ENCODE data around the gene STEAP1B.
A peak's percentile ranks its signal among the peaks of the same experiment; 100 is the strongest.
"Not testable (repeated sequence)": the region's sequence is repeated elsewhere in the genome, so short reads cannot be mapped to it uniquely, and the experiment has no call there.

The STEAP1B gene

DNA sequence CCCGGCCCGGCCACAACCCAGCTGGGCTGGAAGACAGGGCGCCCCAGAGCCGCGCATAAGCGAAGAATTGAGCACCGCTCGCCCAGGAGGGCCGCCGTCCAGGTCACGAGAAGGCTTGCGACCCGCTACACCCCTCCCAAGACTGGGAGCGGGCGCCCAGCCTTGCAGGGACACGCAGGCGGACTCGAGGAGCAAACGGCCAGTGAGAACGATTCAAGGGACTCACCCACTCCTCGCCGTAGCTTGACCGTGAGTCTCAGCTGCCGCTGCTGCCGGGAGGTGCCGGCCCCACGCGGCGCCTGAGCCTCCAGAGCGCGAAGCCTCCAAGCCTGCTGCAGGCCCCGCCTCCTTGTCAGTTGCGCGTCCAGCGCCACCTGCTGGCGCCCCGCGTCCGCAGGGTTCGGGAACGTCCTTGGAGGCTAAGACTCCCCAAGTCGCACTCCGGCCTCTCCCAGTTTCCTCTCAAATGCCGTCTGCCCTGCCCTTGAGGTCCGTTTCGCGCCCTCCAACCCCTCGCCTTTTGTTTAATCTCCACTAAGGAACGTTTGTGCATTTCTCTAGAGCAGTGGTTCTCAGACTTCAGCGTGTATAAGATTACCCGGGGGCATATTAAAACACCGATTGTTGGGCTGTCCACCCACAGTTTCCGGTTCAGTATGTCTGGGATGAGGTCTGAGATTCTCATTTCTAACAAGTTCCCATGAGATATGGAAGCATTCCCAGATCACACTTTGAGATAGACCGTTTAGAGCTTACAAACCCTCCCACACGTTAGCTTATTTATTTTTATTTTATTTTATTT, at the start of gene STEAP1B:
Gene STEAP1B, minus strand, starts transcription at position 301 of the 802 bp plus-strand sequence. CDS start 5,333 bp downstream, outside the sequence.
- peak; percentile 66 for DNase-seq (ENCODE audit: low read depth)

DNA sequence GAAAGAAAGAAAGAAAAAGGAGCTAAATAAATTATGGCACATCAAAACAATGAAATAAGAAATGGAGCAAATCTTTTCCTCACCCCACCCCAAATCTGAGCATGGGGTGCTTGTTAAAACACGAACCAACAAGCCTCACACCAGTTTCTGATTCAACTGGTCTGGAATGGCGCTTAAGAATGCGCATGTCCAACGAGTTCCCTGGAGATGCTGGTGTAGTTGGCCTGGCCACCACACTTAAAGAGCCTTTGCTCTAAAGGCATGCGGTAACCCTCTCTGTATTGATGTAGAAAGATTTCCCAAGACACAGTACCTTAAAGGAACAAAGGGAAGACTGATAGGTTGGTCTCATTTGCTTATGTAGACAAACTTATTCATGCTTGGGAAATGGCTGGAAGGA, 49.1 kb upstream of the STEAP1B start:
- DNase-seq (ENCODE audit: low read depth), result no peak

DNA sequence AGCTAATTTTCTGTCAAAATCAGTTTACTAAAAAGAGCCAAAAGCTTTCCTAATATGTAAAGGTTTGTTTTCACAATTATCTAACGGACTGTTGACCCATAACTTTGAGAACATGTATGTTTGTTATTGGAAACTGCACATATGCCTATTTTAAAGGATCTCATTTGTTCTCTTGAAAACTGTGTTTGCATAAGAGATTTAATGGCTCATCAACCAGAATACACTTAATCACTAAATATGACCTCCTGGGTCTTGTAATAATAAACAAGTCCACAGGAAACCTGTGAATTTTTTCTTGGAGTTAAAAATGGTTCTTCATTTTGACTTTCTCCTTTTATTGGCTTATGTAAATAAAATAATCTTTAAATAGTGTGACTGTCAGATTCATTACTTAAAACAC, 48.3 kb upstream of the STEAP1B start:
- no peak for DNase-seq (ENCODE audit: low read depth)

DNA sequence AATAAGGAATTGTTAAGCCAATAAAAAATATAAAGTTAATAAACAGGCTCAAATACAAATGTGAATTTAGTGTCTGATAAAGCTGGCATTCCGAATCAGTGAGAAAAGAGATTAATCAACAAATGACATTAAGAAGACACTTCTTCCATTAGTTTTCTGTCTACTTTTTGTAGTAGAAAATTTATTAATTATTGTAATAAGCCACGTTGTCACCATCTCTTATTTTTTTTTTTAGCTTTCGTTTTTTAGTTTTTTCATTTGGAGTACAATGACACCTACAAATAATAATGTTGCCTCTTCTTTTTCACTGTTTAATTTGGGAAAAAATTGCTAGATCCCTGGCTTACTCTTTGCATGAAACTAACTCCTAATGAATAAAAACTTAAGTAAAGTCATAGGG, 46.8 kb upstream of the STEAP1B start:
- no peak for DNase-seq (ENCODE audit: low read depth)

DNA sequence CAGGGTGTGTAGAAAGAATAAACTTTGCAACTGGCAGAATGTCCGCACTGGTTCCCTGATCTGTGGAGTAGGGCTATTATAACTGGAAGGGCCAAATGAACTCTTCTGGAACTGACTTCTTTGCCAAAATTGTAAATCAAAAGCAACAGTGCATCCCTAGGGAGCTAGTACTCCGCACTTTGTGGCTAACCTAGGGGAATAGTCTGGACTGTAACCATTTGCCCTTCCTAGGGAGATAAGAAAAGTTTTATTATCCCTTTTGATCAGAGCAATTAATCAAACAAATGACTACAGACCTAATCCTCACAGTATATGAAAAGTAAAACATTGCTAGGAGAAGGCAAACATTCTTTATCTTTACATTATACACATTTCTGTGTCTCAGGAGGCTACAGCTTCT, 45.5 kb upstream of the STEAP1B start:
- DNase-seq (ENCODE audit: low read depth), result no peak

DNA sequence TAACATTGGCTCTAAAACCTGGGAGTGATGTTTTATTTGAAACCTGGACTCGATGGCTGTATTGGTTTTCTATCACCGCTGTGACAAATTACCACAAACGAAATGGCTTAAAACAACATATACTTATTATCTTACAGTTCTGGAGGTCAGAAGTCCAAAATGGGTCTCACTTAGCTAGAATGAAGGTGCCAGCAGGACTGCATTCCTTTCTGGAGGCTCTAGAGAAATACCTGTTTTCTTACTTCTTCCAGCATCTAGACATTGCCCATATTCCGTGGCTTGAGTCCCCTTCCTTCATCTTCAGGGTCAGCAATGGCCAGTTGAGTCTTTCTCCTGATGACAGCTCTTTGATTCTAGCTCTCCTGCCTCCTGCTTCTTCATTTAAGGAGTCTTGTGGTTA, 44.3 kb upstream of the STEAP1B start:
- no peak for DNase-seq (ENCODE audit: low read depth)

DNA sequence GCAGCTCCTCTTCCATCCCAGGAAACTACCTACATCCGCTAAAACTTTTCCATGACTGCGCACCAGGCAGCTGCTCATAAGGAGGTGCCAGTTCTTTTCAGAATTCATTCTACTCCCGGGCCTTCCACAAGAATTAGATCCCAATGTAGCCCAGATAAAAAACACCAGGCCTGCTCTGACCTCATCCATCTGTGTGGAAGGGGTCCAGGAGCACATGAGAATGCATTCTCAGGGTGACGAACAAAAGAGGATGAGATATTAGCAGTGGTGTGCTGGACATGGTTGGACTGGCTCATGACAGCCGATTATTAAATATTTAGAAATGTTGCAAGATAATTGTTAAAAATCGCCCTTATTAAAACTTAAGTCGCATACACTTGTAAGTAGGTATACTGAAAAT, 43.2 kb upstream of the STEAP1B start:
- DNase-seq (ENCODE audit: low read depth), result no peak

DNA sequence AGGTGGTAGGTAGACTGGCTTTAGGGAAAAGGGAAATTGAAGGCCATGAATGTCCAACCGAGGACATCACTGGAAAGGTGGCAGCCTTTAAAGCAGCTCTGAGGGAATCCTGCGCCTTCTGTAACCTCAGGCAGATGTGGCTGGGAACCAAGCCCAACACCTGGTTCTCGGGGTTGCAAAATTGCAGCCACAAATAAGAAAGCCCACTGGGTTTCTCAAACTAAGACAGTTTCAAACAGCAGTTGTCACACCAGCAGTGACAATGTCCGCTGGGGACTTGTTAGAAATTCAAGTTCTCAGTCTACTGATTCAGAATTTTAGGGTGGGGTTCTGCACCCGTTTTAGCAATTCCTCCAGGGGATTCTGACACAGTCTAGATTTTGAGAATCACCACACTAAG, 42.7 kb upstream of the STEAP1B start:
- no peak for DNase-seq (ENCODE audit: low read depth)

DNA sequence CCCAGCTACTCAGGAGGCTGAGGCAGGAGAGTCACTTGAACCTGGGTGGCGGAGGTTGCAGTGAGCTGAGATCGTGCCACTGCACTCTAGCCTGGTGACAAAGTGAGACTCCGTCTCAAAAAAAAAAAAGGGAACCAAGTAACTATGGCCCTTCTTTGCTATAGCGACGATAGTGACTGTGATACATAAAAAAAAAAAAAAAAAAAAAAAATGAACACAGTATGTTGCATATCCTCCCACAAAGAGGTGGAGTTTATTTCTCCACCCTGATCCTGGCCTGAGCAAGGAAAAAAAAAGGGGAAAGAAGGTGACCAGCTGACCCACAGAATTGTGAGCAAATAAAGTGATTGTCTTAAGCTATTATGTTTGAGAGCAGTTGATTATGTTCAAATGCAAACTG, 42.3 kb upstream of the STEAP1B start:
- no peak for DNase-seq (ENCODE audit: low read depth)

DNA sequence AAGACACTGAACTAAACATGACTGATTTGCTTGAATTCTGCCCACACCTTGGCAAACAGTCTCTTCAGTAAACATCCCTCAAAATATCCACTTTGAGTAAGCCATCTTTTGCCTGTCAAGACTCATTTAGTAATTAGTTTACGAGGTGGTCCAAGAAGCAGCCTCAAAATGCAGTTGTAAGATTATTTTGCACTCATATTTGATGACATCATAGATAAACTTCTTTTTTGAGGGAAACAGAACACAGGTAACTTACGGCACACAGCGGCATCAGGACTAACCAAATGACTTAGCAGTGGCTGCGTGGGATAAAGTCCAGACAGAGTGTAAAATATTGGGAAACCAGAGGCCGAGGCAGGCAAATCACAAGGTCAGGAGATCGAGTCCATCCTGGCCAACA, 41.8 kb upstream of the STEAP1B start:
- DNase-seq (ENCODE audit: low read depth), result no peak

DNA sequence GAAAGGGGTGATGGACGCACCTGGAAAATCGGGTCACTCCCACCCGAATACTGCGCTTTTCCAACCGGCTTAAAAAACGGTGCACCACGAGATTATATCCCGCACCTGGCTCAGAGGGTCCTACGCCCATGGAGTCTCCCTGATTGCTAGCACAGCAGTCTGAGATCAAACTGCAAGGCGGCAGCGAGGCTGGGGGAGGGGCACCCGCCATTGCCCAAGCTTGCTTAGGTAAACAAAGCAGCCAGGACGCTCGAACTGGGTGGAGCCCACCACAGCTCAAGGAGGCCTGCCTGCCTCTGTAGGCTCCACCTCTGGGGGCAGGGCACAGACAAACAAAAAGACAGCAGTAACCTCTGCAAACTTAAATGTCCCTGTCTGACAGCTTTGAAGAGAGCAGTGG, 28.5 kb upstream of the STEAP1B start:
- DNase-seq (ENCODE audit: low read depth), result not testable (repeated sequence)

DNA sequence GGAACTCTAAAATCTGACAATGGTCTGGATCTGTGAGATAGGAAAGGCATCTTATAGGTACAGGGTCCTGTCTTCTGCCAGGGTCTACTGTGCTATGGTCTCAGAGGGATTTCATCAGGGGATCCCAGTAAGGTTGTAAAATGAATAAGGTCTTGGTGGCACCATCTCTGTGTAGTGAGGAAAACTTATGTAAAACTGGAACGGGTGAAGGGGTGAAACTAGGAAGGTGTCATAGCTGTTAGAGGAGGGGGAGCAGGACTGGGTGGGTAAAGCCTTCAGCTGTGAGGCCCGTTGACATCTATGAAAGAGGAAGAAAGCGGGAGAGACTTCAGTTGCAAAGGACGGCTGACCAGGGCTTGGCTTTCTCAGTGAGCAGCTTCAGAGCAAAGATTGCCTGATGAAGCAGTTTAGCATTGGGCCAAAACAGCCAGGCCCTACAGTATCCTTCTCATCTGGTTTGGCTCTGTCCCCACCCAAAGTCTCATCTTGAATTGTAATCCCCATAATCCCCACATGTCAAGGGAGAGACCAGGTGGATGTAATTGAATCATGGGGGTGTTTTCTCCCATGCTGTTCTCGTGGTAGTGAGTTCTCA, 24.5 kb upstream of the STEAP1B start:
- DNase-seq (ENCODE audit: low read depth), result not testable (repeated sequence)

DNA sequence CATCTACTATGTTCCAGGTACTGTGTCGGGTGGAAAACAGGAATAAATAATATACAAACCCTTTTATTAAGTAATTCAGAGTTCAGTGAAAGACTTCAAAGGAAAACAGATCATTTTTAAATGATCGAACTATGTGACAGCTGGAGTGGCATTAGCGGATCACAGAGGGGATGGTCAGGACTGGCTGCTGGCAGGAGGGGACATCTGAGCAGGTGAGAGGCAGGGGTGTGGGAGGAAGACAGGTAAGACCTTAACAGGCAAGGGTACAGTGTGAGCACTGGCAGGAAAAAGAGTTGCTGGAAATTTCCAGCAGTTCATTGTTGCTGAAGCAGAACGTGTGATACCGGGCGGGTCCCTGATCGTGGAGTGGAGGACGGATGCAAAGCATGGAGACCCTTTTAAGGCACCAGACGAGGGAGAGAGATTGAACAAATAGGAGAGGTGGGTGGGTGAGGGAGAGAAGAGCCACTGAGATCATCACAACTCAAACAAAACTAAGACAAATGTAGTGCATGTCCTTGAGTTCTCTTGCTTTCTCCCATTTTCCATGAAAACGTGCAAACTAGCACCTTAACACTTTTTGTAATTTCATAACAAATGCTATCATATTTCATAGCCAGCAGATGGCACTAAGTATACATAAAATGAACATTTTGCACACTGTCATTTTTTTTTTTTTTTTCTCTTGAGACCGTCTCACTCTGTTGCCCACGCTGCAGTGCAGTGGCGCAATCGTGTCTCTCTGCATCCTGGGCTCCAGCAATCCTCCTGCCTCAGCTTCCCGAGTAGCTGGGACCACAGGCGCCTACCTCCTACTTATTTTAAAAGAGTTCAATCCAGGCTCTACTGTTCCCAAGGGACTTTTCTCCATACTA, 23.7 kb upstream of the STEAP1B start:
- DNase-seq (ENCODE audit: low read depth), result not testable (repeated sequence)

DNA sequence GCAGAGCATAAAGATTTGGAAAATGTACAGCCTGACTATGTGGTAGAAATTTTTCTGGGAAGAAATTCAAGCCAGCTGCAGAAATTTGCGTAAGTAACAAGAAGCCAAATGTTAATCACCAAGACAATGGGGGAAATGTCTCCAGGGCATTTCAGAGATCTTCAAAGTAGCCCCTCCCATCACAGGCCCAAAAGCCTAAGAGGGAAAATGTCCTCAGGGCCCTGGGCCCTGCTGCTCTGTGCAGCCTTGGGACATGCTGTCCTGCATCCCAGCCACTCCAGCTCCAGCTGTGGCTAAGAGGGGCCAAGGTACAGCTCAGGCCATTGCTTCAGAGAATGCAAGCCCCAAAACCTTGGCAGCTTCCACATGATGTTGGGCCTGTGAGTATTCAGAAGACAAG, 19.6 kb upstream of the STEAP1B start:
- DNase-seq (ENCODE audit: low read depth), result not testable (repeated sequence)

DNA sequence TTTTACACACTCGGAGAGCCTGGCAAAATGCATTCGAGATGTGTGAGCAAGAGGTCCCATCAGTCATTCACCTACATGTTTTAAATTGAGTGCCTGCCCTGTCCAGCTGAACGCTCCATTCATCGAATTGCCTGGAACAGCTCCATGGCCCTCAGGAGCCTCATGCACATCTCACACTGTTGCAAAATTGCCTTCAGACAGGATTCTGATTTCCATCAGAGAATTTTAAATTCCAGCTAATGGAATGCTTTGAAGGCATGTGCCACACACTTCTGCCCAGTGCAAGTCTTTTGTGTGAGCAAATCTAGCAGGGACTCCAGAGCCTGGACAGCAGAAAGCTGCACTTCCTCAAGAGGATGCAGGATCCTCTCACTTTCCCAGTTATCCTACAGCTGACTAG, 17.0 kb upstream of the STEAP1B start:
- not testable (repeated sequence) for DNase-seq (ENCODE audit: low read depth)

DNA sequence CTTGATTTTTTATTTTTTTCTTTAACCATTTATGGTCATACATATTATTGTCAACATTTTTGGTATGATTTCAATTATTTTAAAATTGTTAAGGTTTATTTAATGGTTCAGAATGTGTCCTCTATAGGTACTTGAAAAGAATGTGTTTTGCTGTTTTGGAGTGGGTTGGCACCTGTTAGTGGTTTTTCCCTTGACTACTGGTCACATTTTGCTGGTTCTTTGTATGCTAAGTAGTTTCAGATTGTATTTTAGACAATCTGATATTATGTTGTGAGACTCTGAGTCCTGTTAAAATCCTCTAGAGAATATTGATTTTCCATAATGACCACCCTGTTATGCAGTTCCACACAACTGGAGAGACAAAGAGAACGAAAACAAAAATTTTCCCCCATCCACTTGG, 15.0 kb upstream of the STEAP1B start:
- not testable (repeated sequence) for DNase-seq (ENCODE audit: low read depth)

DNA sequence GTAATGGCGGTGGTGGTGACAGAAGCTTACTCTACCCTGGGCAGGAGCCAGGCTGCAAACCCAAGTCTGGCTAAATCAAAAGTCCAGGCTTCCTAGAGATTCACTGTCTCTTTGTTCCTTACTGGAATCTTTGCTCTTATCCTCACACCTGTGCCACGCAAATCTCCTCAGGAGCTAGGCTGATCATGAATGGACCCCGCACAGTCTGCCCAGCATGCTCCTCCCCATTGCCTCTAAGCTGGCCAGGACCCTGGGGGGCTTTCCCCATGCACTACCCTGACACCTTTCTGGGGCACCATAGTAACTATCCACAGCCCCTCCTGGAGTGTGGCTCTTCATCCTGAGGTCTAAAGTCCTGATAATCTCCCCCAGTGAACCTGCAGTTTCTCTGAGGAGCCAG, 7.3 kb upstream of the STEAP1B start:
- not testable (repeated sequence) for DNase-seq (ENCODE audit: low read depth)

DNA sequence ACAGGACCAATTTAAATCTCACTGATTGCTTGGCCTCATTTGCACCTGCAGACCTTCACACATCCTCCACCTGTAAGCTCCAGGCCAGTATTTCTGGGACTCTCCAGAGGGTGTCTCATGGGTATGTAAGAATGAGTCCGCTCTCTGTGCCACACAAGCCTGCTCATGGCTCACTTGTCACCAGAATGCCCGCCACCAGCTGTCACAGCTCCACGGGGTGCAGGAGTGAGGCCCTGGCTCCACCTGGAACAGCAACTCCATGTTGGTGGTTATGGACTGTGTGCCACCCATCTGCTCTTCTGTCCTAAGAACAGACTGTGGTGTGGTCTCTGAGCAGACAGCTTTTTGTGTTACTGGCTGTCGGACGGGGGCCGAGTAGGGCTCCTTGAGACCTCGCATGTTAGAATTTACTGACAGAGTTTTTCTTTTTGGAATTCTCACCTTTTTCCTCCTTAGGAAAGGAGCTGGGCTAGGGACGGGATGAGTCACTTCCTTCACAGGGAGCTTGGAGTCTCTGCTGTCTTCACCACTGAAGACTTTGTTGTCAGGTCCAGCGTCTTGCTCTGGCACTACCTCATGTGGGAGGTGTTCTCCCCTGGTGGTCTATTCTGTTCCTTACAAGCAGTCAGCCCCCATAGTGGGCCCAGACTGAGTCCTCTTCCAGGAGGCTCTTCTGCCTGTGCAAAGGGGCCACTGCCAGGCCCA, 6.5 kb upstream of the STEAP1B start:
- DNase-seq (ENCODE audit: low read depth), result not testable (repeated sequence)

DNA sequence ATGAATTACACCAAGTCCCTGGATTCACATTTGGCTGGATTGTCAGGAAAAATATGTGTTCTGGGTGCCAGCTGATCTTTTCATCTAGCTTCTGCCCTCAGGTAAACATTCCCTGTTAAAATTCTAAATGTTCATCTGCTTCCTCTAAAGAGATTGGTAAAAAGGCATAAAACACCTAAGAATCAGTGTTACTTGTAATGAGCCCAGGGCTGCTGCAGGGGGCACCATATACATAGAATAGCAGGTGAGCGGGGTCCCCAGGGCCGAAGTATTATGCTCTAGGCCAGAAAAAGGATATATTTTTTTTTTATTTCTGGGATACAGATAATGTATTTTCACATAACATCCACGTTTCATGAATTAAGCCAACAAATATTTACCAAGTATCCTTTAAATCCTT, 4.5 kb upstream of the STEAP1B start:
- not testable (repeated sequence) for DNase-seq (ENCODE audit: low read depth)

DNA sequence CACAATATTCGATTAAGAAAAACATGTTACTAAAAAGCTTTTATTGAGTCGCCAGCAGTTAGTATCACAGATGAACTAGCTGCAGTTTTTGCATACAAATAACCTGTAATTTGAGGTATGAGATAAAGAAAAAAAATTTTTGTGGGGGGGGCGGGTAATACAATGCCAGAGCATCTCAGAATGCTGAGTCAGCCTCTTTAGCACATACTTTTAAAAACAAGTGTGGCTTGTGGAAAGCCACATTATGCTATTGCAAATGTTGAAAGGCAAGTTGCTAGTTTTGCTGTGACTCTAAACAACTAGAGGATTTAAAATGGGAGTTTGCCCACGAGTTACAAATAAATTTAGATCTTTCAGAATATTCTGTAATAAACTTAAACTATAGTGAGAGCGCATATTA, 2.1 kb upstream of the STEAP1B start:
- DNase-seq (ENCODE audit: low read depth), result not testable (repeated sequence)

DNA sequence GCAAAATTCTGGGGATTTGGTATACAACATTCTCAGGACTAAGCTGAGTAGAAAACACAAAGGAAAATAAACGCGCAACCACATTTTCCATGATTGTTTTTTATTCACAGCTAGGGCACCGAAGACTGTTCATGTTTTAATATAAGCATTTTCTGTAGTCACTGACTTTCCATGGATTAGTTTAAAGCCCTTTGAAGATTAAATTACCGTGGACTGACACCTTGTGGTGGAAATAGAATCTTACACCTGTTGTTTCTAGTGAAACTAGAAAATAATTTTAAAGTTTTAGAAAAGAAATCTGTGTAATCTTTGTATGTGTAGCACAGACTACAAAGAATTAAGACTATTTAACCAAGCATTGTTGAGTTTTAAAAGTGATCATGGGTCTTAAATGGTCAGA, 1.3 kb upstream of the STEAP1B start:
- not testable (repeated sequence) for DNase-seq (ENCODE audit: low read depth)

DNA sequence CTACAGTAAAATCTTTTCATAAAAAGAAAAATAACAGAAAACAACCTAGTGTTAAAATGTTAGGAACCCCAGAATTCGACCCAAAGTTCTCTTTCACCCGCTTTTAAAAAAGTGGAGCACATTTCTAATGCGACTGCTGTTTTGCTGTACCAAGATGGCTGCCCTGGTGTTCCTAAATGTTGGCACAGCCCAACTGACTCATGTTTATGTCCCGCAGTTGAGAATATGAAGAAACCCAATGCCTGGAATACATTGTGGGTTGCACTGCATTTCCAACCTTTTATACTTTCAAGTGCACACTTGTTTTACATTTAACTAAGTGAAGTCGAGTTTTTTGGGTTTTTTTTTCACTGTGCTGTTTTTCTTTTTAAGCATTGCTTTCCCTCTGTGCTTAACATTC, 944 bp downstream of the STEAP1B start:
- no peak for DNase-seq (ENCODE audit: low read depth)

Data from stimulated activated CD8-positive, alpha-beta memory T cell treated with anti-CD3 and anti-CD28 coated beads, Interleukin-12 subunit alpha, Interleukin-12 subunit beta, amount 100 ng/mL, for 4 hours (primary cell).